Ovary (tissue), 3 donors: ENCODE measurements around the gene ANAPC1.
"Not testable (repeated sequence)": the region's sequence is repeated elsewhere in the genome, so short reads cannot be mapped to it uniquely, and the experiment has no call there.

ENCODE experiments used
- CTCF ChIP-seq, 3 donors: fragments of 450-650 bp in 2 of 3; fragments of 200-600 bp in 1 of 3; IDR thresholded peaks; one replicate each; pipeline versions ENCODE4 v1.5.1 to v1.8.0; 2016 to 2022; ENCODE audit warnings: antibody characterized with exemption in 3 of 3, mild to moderate bottlenecking in 1 of 3
- POLR2A ChIP-seq: fragments of 450-650 bp; IDR thresholded peaks from one replicate; pipeline ENCODE4 v1.6.1; 2017; ENCODE audit warnings: antibody characterized with exemption, mild to moderate bottlenecking, moderate library complexity
- donor health status: DM: no; HTN: no; CAD: no.

DNA sequence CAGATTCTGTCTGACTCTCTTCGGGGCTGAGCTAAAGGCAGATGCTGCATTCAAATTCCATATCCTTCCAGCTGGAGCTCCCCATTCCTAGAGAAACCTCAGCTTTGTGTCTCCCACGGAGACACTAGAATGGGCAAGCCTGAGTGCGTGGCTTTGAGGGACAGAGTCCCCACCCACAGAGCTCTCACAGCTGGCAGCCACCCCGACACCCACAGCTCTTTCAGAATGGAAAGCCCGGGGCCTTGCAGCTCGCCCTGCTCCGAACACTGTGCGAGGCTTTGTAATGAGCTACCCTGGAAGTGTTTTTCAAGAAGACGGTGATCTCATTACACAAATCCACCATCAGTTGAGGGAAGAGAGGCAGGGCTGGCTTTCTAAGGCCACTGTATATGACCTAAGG lies 164.4 kb downstream of the ANAPC1 start:
- not testable (repeated sequence) for TF ChIP-seq POLR2A; CTCF (IDR thresholded peaks at IDR 0.05)
